Natural killer cell (primary cell): Measurements from ENCODE around the gene REEP5. TPM values are rescaled to one million over a fixed set of nuclear protein-coding genes. Genes with fewer than 3 reads are reported as not detected.

ENCODE experiments used
- ATAC-seq, 3 donors: fragments of 150-1000 bp in 2 of 3; fragments of 200-7000 bp in 1 of 3; cut with Tn5 transposase; 1 replicate in 1 of 3; 2 replicates in 2 of 3; pipeline ENCODE4 v1.10.0; 2021; ENCODE audit warnings: mild to moderate bottlenecking in 2 of 3, moderate library complexity in 2 of 3
- DNase-seq, 2 donors: peaks; one replicate each; pipeline versions ENCODE4 v3.0.0 to v3.0.0-alpha.2; 2013 to 2021; ENCODE audit warnings: mixed read lengths in 1 of 2
- H3K27ac ChIP-seq: one replicate; pipeline ENCODE4 v1.5.1; 2013; ENCODE audit warnings: mild to moderate bottlenecking, low read length
- H3K27me3 ChIP-seq: one replicate; pipeline ENCODE4 v1.6.1; 2013; ENCODE audit warnings: low read length; ENCODE audit not compliant: control insufficient read depth, insufficient read depth
- H3K36me3 ChIP-seq: one replicate; pipeline ENCODE4 v1.6.1; 2013; ENCODE audit warnings: low read length; ENCODE audit not compliant: control insufficient read depth, insufficient read depth
- H3K4me1 ChIP-seq: one replicate; pipeline ENCODE4 v1.6.1; 2013; ENCODE audit warnings: low read length; ENCODE audit not compliant: control insufficient read depth, insufficient read depth
- H3K4me3 ChIP-seq: one replicate; pipeline ENCODE4 v1.5.1; 2013; ENCODE audit warnings: low read length
- H3K9me3 ChIP-seq: one replicate; pipeline ENCODE4 v1.6.1; 2013; ENCODE audit warnings: low read length; ENCODE audit not compliant: control insufficient read depth, insufficient read depth
- H3K27ac Mint-ChIP-seq, 2 donors: one replicate each; pipeline ENCODE4 v1.8.0; 2022; ENCODE audit warnings: mild to moderate bottlenecking in 2 of 2, mixed read lengths in 2 of 2, moderate library complexity in 1 of 2
- H3K27me3 Mint-ChIP-seq, 2 donors: one replicate each; pipeline ENCODE4 v1.8.0; 2022; ENCODE audit warnings: low read depth in 2 of 2, mixed read lengths in 2 of 2
- H3K36me3 Mint-ChIP-seq: one replicate; pipeline ENCODE4 v1.8.0; 2022; ENCODE audit warnings: mixed read lengths
- H3K4me1 Mint-ChIP-seq, 2 donors: one replicate each; pipeline ENCODE4 v1.8.0; 2022; ENCODE audit warnings: mixed read lengths in 2 of 2
- H3K4me3 Mint-ChIP-seq: one replicate; pipeline ENCODE4 v1.8.0; 2022; ENCODE audit warnings: mild to moderate bottlenecking, moderate library complexity, mixed read lengths
- H3K9me3 Mint-ChIP-seq, 2 donors: one replicate each; pipeline ENCODE4 v1.8.0; 2022; ENCODE audit warnings: mixed read lengths in 2 of 2
- WGBS: methylation state at CpG from one replicate; pipeline ENCODE4 v1.1.7; 2013; ENCODE audit warnings: missing lambda C conversion rate; ENCODE audit not compliant: insufficient coverage; 5-methylcytosine and 5-hydroxymethylcytosine counted together
- intact Hi-C: fragments of 100-400 bp; cut with micrococcal nuclease; formaldehyde crosslinking; loops from one replicate; pipeline ENCODE4 v1.14.2; 2022
- total RNA-seq, 4 donors: library from RNA; stranded (reverse); fragments of 120-200 nt in 1 of 4; gene quantifications; one replicate each; pipeline versions ENCODE4 v1.2.3 to v1.2.4, GENCODE V29; 2013 to 2022
- TF ChIP-seq, protein P1 (sequence below): fragments of 200-600 bp; IDR thresholded peaks from one replicate; pipeline ENCODE4 v1.8.0; 2022; ENCODE audit warnings: antibody characterized with exemption

Gene REEP5
- 10 to 100 TPM; 42.8 to 46.5 (median 46.5) TPM for total RNA-seq
- total RNA-seq (2013), result 36.1 TPM

DNA sequence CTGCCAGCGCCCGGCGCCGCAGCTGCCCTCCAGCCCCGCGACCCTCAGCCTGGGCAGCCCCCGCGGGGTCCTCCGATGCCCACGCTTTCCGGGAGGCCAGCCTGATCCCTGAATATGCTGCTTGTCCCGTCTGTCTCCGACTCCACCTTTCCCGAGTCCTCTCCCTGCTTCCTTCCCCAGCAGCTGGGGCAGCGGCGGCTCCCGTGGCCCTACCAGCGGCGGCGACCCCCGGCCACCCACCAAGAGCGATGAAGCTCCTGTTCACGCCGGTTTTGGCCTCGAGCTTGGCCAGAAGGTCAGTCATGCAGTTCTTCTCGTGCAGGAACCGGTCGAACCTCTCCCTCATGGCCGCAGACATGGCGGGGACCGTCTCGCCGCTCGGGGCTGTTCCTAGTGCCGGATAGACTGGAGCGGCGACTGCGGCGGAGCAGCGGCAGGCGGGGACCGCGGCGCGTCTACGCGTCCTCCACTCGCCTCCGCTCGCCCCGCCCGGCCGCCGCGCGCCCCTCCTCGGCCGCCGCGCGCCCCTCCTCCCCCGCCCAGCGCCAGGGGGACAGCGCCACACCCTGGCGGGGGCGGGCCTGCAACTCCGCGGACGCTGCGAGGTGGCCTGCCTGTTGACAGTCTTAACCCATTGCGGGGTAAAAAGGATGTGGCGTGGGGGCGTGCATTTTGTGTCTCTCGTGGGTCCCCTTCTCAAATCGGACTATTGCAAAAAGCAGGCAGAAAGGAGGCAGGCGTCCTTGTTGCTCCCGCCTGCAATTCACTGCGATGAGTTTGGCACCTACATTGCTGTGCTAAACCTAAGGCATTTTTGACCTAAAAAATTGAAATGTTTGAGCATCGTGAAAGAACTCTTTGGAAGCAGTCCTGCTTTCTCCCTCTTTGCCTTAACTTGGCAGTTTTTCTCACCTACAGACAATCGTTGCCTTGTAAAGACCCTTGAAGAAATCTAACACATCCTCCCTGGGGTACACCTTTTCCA is at the start of gene REEP5:
REEP5 (minus strand) TSS at position 395 of the 985 bp plus-strand sequence; CDS start at position 358, 37 bp downstream.
- H3K27me3 ChIP-seq, result no peaks in the 10 kb centered on the region
- peak; percentile 79 to 91 (median 83) for ATAC-seq
- peak within 1 kb of the TSS; percentile 91 for H3K27ac ChIP-seq
- WGBS, result under 1% methylated on average over 80 of the region's 80 CpGs
- TF ChIP-seq, protein P1, sequence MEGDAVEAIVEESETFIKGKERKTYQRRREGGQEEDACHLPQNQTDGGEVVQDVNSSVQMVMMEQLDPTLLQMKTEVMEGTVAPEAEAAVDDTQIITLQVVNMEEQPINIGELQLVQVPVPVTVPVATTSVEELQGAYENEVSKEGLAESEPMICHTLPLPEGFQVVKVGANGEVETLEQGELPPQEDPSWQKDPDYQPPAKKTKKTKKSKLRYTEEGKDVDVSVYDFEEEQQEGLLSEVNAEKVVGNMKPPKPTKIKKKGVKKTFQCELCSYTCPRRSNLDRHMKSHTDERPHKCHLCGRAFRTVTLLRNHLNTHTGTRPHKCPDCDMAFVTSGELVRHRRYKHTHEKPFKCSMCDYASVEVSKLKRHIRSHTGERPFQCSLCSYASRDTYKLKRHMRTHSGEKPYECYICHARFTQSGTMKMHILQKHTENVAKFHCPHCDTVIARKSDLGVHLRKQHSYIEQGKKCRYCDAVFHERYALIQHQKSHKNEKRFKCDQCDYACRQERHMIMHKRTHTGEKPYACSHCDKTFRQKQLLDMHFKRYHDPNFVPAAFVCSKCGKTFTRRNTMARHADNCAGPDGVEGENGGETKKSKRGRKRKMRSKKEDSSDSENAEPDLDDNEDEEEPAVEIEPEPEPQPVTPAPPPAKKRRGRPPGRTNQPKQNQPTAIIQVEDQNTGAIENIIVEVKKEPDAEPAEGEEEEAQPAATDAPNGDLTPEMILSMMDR, result peak; percentile 70
- H3K4me3 Mint-ChIP-seq, result peak within 1 kb of the TSS; percentile 85
- no peaks in the 10 kb centered on the region for H3K9me3 ChIP-seq
- H3K36me3 Mint-ChIP-seq, result no peaks in the 10 kb centered on the region
- H3K4me1 Mint-ChIP-seq, result peaks cover 61 to 63% of the 10 kb centered on the region in 2 donors
- H3K4me3 ChIP-seq, result peak within 1 kb of the TSS; percentile 98
- peaks cover 9% of the 10 kb centered on the region for H3K36me3 ChIP-seq
- H3K9me3 Mint-ChIP-seq, result no peaks in the 10 kb centered on the region
- H3K4me1 ChIP-seq, result peaks cover 45% of the 10 kb centered on the region
- intact Hi-C loops, result loop anchor here (1.0 to 10.0 kb wide), 5 partner anchors 40 to 590 kb away; partner anchors contain the start of genes DCP2, SRP19 and YTHDC2
- peak within 1 kb of the TSS; percentile 86 to 90 for H3K27ac Mint-ChIP-seq
- DNase-seq, result peak; percentile 84 to 92
- H3K27me3 Mint-ChIP-seq, result no peaks in the 10 kb centered on the region

DNA sequence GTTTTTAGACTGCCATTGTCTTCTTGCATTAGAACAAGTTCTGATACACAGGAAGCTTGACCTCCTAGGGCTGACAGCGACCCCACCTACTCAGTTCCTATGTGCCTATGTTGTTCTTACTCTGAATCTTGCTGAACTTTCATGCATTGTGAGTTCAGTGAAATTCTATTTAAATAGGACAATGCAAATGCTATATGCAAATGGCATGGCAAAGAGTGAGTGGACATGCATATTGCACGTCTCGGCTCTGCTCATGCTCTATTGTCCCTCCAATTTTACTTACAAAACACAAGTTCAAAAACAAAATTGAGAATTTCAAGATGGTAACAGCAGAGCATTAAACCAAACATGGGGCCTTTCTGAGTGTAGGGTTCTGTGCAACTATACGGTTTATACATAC is 49.2 kb upstream of the REEP5 start:
- no peaks in the 10 kb centered on the region for H3K27me3 Mint-ChIP-seq
- peaks cover 10 to 14% of the 10 kb centered on the region in 2 donors for H3K4me1 Mint-ChIP-seq
- H3K36me3 ChIP-seq, result no peaks in the 10 kb centered on the region
- H3K9me3 ChIP-seq, result no peaks in the 10 kb centered on the region
- H3K27ac ChIP-seq, result no peak overlapping the region
- no peak overlapping the region for H3K27ac Mint-ChIP-seq
- H3K4me1 ChIP-seq, result peaks cover 6% of the 10 kb centered on the region
- DNase-seq (no peak), ATAC-seq (no peak)
- intact Hi-C loops, result no loop called here
- H3K9me3 Mint-ChIP-seq, result no peaks in the 10 kb centered on the region
- H3K36me3 Mint-ChIP-seq, result no peaks in the 10 kb centered on the region
- TF ChIP-seq, protein P1, result no peak
- no peaks in the 10 kb centered on the region for H3K27me3 ChIP-seq
- 94% methylated on average over 4 of the region's 4 CpGs for WGBS
- H3K4me3 ChIP-seq, result no peak overlapping the region
- H3K4me3 Mint-ChIP-seq, result no peak overlapping the region

DNA sequence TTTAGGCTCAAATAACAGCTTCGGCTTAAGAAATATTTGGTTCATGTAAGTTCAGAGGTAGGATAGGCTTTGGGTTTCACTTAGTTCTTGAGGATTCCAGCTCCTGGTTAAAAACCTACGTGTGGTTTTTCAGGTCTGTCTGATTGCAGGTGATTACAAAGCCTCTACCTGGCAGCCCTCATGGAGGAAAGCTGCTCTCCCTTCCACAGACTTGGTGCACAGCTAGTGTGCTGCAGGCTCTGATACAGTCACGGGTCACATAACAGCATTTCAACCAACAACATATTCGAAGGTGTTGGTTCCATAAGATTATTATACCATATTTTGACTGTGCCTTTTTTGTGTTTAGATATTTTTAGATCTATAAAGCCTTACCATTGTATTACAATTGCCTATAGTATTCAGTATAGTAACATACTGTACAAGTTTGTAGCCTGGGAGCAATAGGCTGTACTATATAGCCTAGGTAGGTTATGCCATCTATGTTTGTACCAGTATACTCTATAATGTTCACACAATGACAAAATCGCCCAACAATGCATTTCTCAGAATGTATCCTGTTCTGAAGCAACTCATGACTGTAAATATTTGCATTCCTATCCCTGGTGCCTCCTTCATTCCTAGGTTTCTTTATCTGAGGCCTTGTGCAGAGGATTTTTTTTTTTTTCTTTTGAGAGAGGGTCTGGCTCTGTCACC is 46.5 kb upstream of the REEP5 start:
- no peaks in the 10 kb centered on the region for H3K36me3 ChIP-seq
- H3K4me1 ChIP-seq, result no peaks in the 10 kb centered on the region
- Mint-ChIP-seq H3K27me3 (no peaks in the 10 kb centered on the region), H3K4me1 (no peaks in the 10 kb centered on the region), H3K4me3 (no peak overlapping the region), H3K36me3 (no peaks in the 10 kb centered on the region), H3K27ac (no peak overlapping the region), H3K9me3 (no peaks in the 10 kb centered on the region)
- ATAC-seq, result no peak
- TF ChIP-seq, protein P1, result no peak
- H3K27me3 ChIP-seq, result no peaks in the 10 kb centered on the region
- no peak overlapping the region for H3K27ac ChIP-seq
- no peak overlapping the region for H3K4me3 ChIP-seq
- H3K9me3 ChIP-seq, result no peaks in the 10 kb centered on the region
- intact Hi-C loops, result no loop called here
- no peak for DNase-seq
- 85% methylated on average over 3 of the region's 5 CpGs for WGBS
